SK-N-SH (cell line): ENCODE data around the gene PMS2.
"Not testable (repeated sequence)": the region's sequence is repeated elsewhere in the genome, so short reads cannot be mapped to it uniquely, and the experiment has no call there.

Source experiments
- CTCF ChIP-seq: fragments of 200-600 bp; sonication (generic); IDR thresholded peaks from 2 replicates; pipeline ENCODE4 v1.6.1; 2017; ENCODE audit warnings: antibody characterized with exemption, mild to moderate bottlenecking, moderate library complexity
- FOXM1 ChIP-seq: IDR thresholded peaks from 2 replicates; pipeline ENCODE4 v1.4.0; 2012; ENCODE audit warnings: low read depth, mild to moderate bottlenecking
- MEF2A ChIP-seq: IDR thresholded peaks from 2 replicates; pipeline ENCODE4 v1.4.0; 2012; ENCODE audit warnings: low read depth, borderline replicate concordance

- TF ChIP-seq MEF2A, CTCF, FOXM1: not testable (repeated sequence)
Measured at GRCh38 chr7:5963205-5963604, 45.6 kb downstream of the PMS2 start.
